ENCODE data around the gene MAST1.
"Not testable (repeated sequence)": the region's sequence is repeated elsewhere in the genome, so short reads cannot be mapped to it uniquely, and the experiment has no call there.

The MAST1 gene

DNA sequence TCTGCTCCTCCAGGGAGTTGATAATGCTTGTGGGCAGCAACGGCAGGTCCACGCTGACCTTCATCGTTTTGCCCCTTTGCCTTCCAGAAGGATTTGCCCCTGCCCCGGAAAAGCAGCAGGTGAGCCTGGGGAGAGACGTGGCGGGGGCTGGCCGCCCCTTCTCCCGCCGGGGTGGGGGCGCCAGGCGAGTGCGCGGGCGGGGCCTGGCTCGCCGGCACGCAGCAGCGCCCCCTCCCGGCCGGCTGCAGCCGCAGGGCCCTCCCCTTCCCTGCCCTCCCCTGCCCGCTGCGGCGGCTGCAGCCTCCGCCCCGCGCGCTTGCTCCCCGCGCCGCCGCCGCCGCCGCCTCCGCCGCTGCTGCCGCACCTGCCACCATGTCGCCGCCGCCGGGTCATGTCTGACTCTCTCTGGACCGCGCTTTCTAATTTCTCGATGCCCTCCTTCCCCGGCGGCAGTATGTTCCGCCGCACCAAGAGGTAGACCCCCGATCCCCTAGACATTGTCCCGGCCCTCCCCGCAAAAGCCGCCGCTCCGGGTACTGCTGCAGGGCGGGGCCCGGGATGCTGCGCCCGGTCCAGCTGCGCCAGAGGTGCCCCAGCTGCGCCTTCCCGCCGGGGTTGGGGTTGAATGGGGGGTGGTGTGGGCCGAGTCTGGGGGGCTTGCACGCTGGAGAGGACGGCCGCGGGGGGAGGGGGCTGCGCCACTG lies at the start of gene MAST1:
MAST1 (plus strand) TSS at position 334 of the 704 bp plus-strand sequence; CDS start at position 392, 58 bp downstream.
- no peak for DNase-seq (ENCODE audit: low read depth)

- DNase-seq (ENCODE audit: low read depth), result peak; percentile 74
Measured at GRCh38 chr19:12788682-12789097, 49.6 kb upstream of the MAST1 start.

GRCh38 chr19:12789098-12789903 lies 49.0 kb upstream of the MAST1 start:
- peak; percentile 48 for DNase-seq (ENCODE audit: low read depth)

DNA sequence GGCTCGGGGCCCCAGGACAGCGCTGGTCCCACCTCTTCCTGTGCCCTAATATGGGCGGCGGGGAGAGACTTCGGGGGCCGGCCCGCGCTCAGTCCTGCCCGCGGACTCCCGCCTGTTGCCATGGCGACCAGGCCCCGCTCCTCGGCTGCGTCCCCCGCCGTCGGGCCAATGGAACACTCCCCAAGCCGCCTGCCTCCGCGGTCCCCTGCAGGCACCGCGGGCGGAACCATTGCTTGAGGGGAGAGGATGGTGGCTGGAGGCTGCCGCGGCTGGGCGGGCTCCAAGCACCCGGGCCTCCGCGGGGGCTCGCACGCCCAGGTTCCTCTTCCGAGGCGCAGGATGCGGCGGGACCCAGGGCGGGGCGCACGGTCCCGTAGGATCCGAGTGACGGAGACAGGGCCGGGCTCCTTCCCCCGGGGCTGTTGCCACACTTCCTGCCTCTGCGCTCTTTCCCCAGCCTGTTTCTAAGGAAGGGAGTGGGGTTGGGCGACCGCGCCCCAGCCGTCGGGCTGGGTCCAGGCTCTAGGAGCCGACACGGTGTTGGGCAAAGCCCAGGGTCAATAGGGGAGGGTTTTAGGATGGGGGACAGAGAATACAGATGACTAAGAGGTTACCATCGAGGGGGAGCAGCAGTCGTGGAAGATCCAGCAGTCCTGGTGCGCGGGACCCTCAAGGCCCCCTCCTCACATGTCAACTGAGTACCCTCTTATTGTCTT lies 48.3 kb upstream of the MAST1 start:
- DNase-seq (ENCODE audit: low read depth), result peak; percentile 91

DNA sequence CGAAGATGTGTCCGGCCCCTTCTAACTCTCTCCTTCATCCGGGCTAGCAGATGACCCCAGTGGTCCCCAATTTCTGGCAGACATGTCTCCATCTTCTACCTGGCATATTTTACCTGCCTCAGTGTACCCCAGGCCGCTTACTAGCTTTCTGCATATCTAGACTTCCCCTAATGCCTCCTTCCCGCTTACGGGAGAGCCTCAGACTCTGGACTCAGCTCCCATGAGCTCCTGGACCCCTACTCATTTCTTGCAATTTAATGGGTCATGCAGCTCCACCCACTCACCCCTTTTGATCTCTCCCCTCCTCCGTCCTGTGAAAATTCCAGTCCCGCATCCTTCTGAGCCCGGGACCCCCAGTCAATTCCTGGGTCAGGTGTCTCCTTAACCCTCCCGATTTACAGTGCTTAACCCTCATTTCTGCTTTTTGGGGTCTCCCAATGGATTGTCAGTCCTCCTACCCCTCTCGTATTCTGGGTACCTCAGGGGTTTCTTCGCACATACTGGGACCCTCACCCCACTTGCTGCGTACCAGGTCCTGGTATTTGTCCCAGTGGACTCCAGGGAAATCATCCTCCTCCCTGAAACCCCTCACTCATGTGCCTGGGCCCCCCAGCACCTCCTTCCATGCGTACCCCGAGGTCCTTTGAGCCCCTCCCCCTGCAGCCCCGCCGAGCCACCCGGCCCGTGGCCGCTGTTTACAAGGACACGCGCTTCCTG lies 47.5 kb upstream of the MAST1 start:
- no peak for DNase-seq (ENCODE audit: low read depth)

DNA sequence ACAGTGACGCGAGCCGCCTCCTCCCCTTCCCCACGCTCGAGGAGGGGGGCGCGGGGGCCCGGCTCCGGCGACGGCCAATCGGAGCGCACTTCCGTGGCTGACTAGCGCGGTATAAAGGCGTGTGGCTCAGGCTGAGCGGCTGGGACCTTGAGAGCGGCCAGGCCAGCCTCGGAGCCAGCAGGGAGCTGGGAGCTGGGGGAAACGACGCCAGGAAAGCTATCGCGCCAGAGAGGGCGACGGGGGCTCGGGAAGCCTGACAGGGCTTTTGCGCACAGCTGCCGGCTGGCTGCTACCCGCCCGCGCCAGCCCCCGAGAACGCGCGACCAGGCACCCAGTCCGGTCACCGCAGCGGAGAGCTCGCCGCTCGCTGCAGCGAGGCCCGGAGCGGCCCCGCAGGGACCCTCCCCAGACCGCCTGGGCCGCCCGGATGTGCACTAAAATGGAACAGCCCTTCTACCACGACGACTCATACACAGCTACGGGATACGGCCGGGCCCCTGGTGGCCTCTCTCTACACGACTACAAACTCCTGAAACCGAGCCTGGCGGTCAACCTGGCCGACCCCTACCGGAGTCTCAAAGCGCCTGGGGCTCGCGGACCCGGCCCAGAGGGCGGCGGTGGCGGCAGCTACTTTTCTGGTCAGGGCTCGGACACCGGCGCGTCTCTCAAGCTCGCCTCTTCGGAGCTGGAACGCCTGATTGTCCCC lies 46.8 kb upstream of the MAST1 start, which contains the start of gene JUNB:
JUNB (plus strand) TSS at position 142 of the 706 bp plus-strand sequence; CDS start at position 428, 286 bp downstream.
- peak; percentile 94 for DNase-seq (ENCODE audit: low read depth)

GRCh38 chr19:12792051-12792852 lies 46.1 kb upstream of the MAST1 start:
- no peak for DNase-seq (ENCODE audit: low read depth)

DNA sequence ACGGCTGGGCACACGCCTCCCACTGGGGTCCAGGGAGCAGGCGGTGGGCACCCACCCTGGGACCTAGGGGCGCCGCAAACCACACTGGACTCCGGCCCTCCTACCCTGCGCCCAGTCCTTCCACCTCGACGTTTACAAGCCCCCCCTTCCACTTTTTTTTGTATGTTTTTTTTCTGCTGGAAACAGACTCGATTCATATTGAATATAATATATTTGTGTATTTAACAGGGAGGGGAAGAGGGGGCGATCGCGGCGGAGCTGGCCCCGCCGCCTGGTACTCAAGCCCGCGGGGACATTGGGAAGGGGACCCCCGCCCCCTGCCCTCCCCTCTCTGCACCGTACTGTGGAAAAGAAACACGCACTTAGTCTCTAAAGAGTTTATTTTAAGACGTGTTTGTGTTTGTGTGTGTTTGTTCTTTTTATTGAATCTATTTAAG lies 45.4 kb upstream of the MAST1 start:
- DNase-seq (ENCODE audit: low read depth), result no peak

GRCh38 chr19:12793290-12794195 lies 44.8 kb upstream of the MAST1 start:
- DNase-seq (ENCODE audit: low read depth), result peak; percentile 87

DNA sequence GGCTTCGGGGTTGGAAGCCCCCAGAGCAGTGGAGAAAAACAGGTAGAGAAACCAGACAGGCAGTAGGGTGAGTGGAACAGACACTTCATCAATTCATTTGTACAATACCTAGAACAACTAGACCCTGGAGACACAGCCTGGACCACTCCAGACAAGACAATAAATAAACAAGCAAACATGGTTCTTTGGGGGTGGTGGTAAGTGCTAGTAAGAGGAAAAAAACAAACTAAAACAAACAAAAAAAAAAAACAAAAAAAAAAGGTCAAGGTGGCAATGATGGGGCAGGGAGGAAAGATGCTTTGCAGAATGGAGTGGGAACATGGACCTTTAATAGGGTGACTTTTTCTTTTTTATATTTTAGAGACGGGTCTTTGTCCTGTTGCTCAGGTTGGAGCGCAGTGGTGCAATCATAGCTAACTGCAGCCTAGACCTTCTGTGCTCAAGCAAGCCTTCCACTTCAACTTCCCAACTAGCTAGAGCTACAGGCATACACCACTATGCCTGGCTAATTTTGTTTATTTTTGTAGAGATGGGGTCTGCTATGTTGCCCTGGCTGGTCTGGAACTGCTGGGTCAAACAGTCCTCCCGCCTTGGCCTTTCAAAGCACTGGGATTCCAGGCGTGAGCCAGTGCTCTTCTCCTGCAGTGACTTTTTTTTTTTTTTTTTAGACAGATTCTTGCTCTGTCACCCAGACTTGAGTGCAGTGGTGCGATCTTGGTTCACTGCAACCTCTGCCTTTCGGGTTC lies 43.9 kb upstream of the MAST1 start:
- no peak for DNase-seq (ENCODE audit: low read depth)

GRCh38 chr19:12794971-12795381 lies 43.3 kb upstream of the MAST1 start:
- DNase-seq (ENCODE audit: low read depth), result no peak

GRCh38 chr19:12796146-12797071 lies 41.9 kb upstream of the MAST1 start:
- DNase-seq (ENCODE audit: low read depth), result peak; percentile 69

- no peak for DNase-seq (ENCODE audit: low read depth)
Measured at GRCh38 chr19:12797141-12797587, 41.2 kb upstream of the MAST1 start.

GRCh38 chr19:12797607-12798006 lies 40.7 kb upstream of the MAST1 start:
- DNase-seq (ENCODE audit: low read depth), result not testable (repeated sequence)

GRCh38 chr19:12799742-12800465 lies 38.4 kb upstream of the MAST1 start:
- DNase-seq (ENCODE audit: low read depth), result no peak

DNA sequence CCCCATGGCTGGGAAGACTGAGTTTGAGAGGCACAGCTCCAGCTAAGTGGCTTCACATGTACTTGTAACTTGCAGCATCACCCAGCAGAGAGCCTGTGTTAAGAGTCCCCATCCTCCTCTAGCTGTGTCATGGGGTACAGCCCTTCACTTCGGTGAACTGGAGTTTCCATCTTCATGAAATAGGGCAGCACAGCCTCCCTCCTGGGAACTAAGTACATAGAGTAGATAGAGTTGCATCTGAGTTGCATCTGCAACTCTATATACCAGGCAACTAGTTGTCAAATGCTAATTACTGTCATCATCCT lies 37.9 kb upstream of the MAST1 start:
- DNase-seq (ENCODE audit: low read depth), result no peak
